Colonic mucosa (tissue), 4 donors: Measurements from ENCODE around the gene BUD23. TPM values are rescaled to one million over a fixed set of nuclear protein-coding genes. Genes with fewer than 3 reads are reported as not detected.
A peak's percentile ranks its signal among the peaks of the same experiment; 100 is the strongest.

ENCODE experiments used
- DNase-seq: peaks from one replicate; pipeline ENCODE4 v3.0.0-alpha.2; 2020
- H3K27ac ChIP-seq: fragments of 200-600 bp; one replicate; pipeline ENCODE4 v1.8.0; 2021
- H3K27me3 ChIP-seq: fragments of 200-600 bp; one replicate; pipeline ENCODE4 v1.8.0; 2021
- H3K36me3 ChIP-seq: fragments of 200-600 bp; one replicate; pipeline ENCODE4 v1.8.0; 2021
- H3K4me1 ChIP-seq: fragments of 200-600 bp; one replicate; pipeline ENCODE4 v1.8.0; 2021; ENCODE audit warnings: mild to moderate bottlenecking
- H3K4me3 ChIP-seq: fragments of 200-600 bp; one replicate; pipeline ENCODE4 v1.8.0; 2021
- H3K9ac ChIP-seq, 2 donors: one replicate each; pipeline ENCODE4 v1.7.0; 2013; ENCODE audit warnings: control low read depth in 2 of 2, low read depth in 2 of 2, low read length in 2 of 2
- H3K9me3 ChIP-seq: fragments of 200-600 bp; one replicate; pipeline ENCODE4 v1.8.0; 2021
- intact Hi-C: fragments of 100-400 bp; cut with DNase I; formaldehyde crosslinking; loops from one replicate; pipeline ENCODE4 v1.14.1; 2022
- total RNA-seq, 2 donors: library from RNA; stranded (reverse); fragmentation: NEBNext Ultra II Directional in 1 of 2; extraction: Animal tissue kit (Norgen Biotek cat#: 25700) in 1 of 2; gene quantifications; one replicate each; pipeline ENCODE4 v1.2.1, GENCODE V29; 2021
- TF ChIP-seq, protein P1 (sequence below): fragments of 200-600 bp; IDR thresholded peaks from one replicate; pipeline ENCODE4 v1.8.0; 2022; ENCODE audit warnings: antibody characterized with exemption, mild to moderate bottlenecking
- donor health status: healthy.
- donor health status: DM: no; HTN: no; CAD: no.
- donor health status: DM: no; HTN: no; CAD: no.

The BUD23 gene
- total RNA-seq, 2 donors from 2014 or later = 46.4 to 79.5 TPM

DNA sequence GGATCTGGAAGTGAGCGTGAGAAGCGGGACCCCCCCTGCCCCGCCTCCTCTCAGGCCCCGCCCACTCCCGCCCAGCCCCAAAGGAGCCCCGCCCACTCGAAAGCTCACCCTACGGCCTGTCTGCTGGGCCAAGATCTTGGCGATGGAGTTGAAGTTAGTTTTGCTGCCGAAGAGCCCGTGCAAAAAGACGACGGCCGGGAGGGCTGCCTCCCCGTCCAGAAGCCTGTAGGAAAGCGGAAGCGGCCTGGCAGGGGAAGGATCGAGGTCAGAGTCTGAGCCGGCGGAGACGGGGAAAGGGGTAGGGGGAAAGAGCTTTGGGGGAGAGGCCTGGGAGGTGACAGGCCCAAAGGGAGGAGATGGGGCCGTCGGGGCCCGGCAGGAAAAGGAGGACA is 54.8 kb downstream of the BUD23 start:
- Histone ChIP-seq H3K4me3 (peak overlapping the region; percentile 81), H3K9ac (peak overlapping the region; percentile 96), H3K9me3 (no peaks in the 10 kb centered on the region), H3K4me1 (peaks cover 4% of the 10 kb centered on the region), H3K27ac (peak overlapping the region; percentile 91), H3K36me3 (no peaks in the 10 kb centered on the region), H3K27me3 (no peaks in the 10 kb centered on the region)
- intact Hi-C loops = loop anchor here (2.0 to 5.0 kb wide), 2 partner anchors 29 to 94 kb away; partner anchors contain the start of gene CLDN4
- peak; percentile 87 for DNase-seq
- TF ChIP-seq, protein P1, sequence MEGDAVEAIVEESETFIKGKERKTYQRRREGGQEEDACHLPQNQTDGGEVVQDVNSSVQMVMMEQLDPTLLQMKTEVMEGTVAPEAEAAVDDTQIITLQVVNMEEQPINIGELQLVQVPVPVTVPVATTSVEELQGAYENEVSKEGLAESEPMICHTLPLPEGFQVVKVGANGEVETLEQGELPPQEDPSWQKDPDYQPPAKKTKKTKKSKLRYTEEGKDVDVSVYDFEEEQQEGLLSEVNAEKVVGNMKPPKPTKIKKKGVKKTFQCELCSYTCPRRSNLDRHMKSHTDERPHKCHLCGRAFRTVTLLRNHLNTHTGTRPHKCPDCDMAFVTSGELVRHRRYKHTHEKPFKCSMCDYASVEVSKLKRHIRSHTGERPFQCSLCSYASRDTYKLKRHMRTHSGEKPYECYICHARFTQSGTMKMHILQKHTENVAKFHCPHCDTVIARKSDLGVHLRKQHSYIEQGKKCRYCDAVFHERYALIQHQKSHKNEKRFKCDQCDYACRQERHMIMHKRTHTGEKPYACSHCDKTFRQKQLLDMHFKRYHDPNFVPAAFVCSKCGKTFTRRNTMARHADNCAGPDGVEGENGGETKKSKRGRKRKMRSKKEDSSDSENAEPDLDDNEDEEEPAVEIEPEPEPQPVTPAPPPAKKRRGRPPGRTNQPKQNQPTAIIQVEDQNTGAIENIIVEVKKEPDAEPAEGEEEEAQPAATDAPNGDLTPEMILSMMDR = no peak

DNA sequence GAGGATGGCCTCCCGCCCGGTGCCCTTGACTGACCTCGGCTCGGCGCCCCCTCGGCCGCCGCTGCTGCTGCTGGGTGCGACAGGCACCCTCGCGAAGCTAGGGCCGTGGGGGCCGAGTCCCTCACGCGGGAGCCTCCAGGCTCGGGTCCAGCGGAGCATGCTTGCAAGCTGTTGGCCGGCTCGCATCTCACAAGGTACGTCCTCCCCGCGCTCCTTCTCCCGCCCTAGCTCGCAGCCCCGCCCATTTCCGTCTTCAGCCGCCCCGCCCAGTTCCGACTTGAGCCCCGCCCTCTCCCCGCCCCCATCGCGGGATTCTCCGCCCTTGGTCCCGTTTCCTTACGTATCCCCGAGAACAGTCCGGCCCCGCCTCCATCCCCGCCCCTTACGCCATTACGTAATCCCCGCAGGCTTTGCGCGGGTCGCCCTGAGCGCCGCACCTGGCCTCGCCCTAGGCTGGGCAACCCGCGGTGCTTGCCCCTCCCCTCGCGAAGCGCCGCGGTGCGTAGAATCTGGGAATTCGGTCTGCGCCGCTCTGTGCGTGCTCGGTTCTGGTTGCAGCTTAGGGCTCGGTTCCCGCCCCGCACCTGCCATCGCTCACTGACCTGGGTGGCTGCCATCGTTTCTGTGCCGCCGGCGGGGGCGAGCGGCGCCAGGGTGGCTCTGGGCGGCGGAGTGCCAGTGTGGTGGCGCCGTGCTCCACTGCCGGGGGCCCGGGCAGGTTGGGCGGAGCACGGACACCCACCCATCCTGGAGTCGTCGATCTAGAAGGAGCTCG is 55.4 kb downstream of the BUD23 start, which contains the start of gene ABHD11:
ABHD11 (minus strand) TSS at position 191 of the 775 bp plus-strand sequence; CDS start at position 159, 32 bp downstream.
- Histone ChIP-seq H3K9ac (peak within 1 kb of the TSS; percentile 97), H3K4me1 (peaks cover 4% of the 10 kb centered on the region), H3K9me3 (no peaks in the 10 kb centered on the region), H3K27me3 (no peaks in the 10 kb centered on the region), H3K27ac (peak within 1 kb of the TSS; percentile 95), H3K36me3 (no peaks in the 10 kb centered on the region), H3K4me3 (peak within 1 kb of the TSS; percentile 81)
- TF ChIP-seq, protein P1 = no peak
- intact Hi-C loops = loop anchor here (2.0 to 5.0 kb wide), 2 partner anchors 28 to 94 kb away; partner anchors contain the start of gene CLDN4
- peak; percentile 100 for DNase-seq

DNA sequence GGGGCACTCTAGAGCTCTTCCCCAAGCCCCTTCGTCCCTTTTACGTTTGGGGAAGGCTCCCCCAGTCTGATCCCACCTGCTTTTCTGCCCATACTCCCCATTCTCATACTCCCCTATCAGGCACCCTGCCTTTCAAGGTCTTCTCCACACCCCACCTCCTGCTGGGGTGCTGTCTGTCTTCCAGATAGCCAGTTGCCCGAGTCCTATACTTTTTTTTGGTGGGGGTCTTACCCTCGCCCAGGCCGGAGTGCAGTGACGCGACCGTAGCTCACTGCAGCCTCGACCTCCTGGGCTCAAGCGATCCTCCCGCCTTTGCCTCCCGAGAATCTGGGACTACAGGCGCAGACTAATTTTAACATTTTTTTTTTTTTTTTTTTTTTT is 56.0 kb downstream of the BUD23 start:
- intact Hi-C loops = loop anchor here (2.0 to 5.0 kb wide), 2 partner anchors 27 to 93 kb away; partner anchors contain the start of gene CLDN4
- Histone ChIP-seq H3K9ac (peak overlapping the region; percentile 97), H3K4me3 (peak overlapping the region; percentile 81), H3K27me3 (no peaks in the 10 kb centered on the region), H3K27ac (peak overlapping the region; percentile 95), H3K36me3 (no peaks in the 10 kb centered on the region), H3K9me3 (no peaks in the 10 kb centered on the region), H3K4me1 (peaks cover 4% of the 10 kb centered on the region)
- no peak for DNase-seq
- TF ChIP-seq, protein P1 = no peak

DNA sequence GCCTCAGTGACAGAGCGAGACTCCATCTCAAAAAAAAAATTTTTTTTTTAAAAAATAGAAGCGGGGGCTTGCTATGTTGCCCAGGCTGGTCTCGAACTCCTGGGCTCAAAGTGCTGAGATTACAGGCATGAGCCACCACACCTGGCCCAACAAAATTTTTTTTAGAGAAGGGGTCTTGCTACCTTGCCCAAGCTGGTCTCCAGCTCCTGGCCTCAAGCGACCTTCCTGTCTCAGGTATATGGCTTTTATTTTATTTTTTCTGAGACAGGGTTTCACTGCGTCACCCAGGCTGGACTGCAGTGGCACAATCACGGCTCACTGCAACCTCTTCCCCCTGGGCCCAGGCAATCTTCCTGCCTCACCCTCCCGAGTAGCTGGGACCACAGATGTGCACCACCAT is 56.8 kb downstream of the BUD23 start:
- peaks cover 4% of the 10 kb centered on the region for H3K4me1 ChIP-seq

DNA sequence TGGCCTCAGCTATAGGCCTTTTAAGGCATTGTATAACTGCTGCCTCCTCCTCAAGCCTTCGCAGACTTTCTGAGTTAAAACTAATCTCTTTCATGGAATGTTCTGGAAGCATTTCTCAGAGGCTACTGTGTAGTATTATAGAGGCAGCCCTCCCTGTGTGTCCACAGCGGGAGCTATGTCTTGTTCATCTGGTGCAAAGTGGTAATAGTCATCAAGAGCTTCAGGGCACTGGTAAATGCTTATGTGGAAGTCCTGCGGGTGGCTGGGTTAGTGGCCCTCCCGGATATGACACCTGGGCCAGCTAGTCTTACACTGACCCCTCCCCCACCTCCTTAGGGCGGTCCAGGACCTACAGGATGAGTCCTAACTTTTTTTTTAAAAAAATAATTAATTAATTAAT is 57.4 kb downstream of the BUD23 start:
- H3K36me3 ChIP-seq = no peaks in the 10 kb centered on the region
- TF ChIP-seq, protein P1 = no peak
- no peaks in the 10 kb centered on the region for H3K27me3 ChIP-seq
- H3K9ac ChIP-seq = peak overlapping the region; percentile 27 to 67
- no peaks in the 10 kb centered on the region for H3K9me3 ChIP-seq
- no peak overlapping the region for H3K4me3 ChIP-seq
- H3K4me1 ChIP-seq = no peaks in the 10 kb centered on the region
- H3K27ac ChIP-seq = peak overlapping the region; percentile 8
- no peak for DNase-seq
- intact Hi-C loops = no loop called here

More for the DNA sequence above, 56.8 kb downstream of the BUD23 start:
- intact Hi-C loops = no loop called here
- TF ChIP-seq, protein P1 = no peak
- no peak overlapping the region for H3K4me3 ChIP-seq
- H3K9me3 ChIP-seq = no peaks in the 10 kb centered on the region
- DNase-seq = no peak
- H3K9ac ChIP-seq = peak overlapping the region in 1 of 2 donors; percentile 67
- peak overlapping the region; percentile 8 for H3K27ac ChIP-seq
- H3K36me3 ChIP-seq = no peaks in the 10 kb centered on the region
- H3K27me3 ChIP-seq = no peaks in the 10 kb centered on the region
